Activated CD4-positive, alpha-beta T cell treated with anti-CD3 and anti-CD28 coated beads for 24 hours (primary cell): ENCODE data around the gene VPS26C.

Experiments used
- DNase-seq, 2 donors: peaks; one replicate each; pipeline ENCODE4 v3.0.0-alpha.2; 2020; ENCODE audit warnings: low read depth in 2 of 2

The VPS26C gene

GRCh38 chr21:37202221-37203110, 64.7 kb downstream of the VPS26C start:
- DNase-seq = no peak

- DNase-seq = no peak
These were observed 66.3 kb downstream of the VPS26C start for GRCh38 chr21:37200641-37201480.

DNA sequence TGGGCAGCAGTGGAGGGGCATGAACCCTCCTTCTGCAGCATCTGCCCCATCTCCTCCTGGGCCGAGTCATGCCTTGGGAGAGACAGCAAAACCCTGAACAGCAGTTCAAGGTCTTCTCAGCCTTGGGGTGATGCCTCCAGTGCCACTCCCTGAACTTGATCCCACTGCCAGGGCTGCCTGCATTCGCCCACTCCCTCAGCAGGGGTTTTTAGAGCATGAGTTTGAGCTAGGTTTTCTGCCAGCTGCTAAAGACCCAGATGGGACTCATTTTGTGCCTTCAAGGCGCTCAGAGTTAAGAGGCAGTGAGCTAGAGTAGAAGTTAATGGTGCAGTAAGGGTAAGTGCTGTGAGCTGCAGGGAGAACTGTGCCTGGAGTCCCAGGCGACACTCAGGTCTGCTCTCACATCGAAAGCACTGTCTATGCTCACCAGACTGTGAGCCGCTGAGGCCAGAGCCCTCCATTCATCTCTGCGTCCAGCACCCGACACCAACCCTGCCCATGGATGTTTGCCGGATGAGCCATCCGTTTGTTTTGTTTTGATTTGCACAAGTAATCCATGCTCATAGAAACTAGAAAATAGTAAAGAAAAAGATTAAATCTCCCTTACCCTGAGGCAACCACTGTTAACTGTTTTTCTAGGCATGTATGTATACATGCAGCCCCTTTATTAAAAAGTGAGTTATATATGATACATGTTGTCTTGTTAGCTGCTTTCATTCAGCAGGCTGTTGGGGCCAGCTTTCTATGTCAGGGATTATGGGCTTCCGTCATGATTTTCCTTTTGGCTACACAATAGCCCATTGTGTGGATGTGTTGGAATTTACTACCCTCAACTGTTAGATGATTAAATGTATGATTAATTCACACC, 67.8 kb downstream of the VPS26C start:
- DNase-seq = no peak

DNA sequence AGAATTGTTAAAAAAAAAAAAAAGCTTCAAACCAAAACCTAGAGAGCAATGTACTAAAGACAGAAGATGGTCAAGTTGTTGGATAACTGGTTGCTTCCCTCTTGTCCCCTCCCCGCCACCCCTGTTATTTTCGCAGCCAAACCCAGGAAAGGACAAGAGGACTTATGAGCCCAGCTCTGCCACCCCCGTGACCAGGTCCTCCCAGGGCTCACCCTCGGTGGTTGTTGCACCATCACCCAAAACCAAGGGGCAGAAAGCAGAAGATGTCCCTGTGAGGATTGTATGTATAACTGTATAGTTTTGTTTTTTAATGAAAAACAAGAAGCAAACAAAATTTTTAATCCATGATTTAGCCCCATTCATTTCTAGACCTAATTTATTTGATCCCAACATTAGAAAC, 69.4 kb downstream of the VPS26C start:
- DNase-seq = no peak

DNA sequence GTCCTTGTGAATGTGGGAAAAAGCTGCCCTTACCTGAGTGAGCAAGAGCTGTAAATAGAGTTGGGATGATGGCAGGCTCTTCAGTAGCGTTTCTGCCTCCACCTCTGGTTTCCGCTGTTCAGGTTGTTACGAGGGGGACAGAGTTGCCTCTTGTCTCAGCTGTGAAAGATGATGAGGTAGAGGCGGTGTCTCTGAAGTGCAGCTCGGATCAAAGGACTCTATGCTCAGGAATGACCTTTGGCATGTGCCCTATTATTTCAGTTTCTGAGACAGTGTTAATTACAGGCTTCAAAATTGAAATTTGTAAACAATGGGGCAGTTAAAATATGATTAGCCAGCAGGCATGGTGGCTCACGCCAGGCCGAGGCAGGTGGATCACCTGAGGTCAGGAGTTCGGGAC, 70.3 kb downstream of the VPS26C start:
- no peak for DNase-seq

DNA sequence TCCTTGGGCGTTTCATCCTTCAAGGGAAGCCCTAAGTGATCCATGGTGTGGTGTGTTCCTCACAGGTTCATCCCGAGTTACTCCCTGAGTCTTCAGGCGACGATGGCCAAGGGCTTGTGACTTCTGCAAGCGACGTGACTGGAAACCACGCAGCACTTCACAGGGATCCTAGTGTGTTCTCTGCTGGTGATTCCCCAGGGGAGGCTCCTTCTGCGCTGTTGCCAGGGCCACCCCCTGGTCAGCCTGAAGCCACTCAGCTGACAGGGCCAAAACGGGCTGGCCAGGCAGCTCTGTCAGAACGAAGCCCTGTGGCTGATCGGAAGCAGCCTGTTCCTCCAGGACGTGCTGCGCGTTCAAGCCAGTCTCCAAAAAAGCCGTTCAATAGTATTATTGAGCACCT, 71.5 kb downstream of the VPS26C start:
- DNase-seq = no peak

GRCh38 chr21:37195059-37195458, 72.1 kb downstream of the VPS26C start:
- DNase-seq = no peak

- DNase-seq = no peak
These were observed 73.5 kb downstream of the VPS26C start for GRCh38 chr21:37193676-37194075.

DNA sequence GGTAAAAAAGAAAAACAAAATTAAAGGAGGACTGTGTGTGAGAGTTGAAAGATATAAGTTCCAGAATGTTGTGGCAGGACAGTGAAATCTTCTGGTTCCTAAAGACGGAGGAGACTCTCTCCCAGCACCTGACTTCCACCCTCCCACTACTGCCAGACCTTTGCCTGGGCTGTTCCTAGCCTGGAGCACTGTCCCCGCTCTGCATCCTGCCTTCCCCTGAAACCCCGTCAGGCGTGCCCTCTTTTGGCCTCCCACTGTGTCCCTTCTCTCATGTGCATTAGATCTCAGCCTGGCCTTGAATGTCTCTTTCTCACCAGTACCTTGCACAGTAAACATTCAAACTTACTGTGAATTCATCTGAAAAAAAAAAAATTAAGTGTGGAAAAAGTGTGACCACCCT, 74.1 kb downstream of the VPS26C start:
- no peak for DNase-seq

DNA sequence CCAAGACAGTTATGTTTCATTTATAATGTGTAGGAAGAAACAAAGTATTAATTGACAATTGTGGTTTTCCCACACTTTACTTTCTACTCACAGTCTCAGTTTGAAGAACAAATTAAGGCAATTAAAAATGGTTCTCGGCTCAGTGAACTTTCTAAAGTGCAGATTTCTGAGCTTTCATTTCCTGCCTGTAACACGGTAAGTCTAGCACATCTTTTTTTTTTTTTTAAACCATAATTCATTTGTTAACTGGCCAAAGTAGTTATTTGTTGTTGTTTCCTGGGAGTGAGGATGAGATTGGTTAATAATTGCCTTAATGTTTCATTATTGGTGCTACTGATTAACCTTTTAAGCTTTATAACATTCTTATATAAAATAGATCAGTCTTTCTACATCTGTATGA, 75.1 kb downstream of the VPS26C start:
- DNase-seq = no peak

GRCh38 chr21:37188825-37189224, 78.3 kb downstream of the VPS26C start:
- DNase-seq = no peak

GRCh38 chr21:37186983-37187382, 80.2 kb downstream of the VPS26C start:
- DNase-seq = no peak

GRCh38 chr21:37184784-37185593, 82.1 kb downstream of the VPS26C start:
- DNase-seq = no peak

GRCh38 chr21:37183749-37184148, 83.4 kb downstream of the VPS26C start:
- no peak for DNase-seq

DNA sequence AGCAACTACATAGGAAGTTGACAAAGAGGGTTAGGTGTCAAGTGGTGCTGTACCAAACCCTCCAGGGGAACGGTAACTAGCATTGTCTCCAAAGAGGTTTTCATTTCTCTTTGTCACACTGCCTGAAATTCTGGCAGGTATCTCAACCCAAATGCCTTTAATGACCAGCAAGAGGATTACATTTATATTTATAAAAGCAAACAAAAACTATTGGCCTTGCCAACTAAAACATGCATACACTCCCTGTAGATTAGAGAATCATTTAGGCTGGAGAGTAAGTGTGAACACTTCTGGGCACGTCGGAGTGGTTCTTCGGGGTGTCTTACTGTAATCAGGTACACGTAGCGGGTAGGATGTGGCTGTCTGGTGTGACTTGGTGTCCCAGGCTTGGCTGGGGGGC, 84.9 kb downstream of the VPS26C start:
- no peak for DNase-seq

GRCh38 chr21:37181059-37181458, 86.1 kb downstream of the VPS26C start:
- no peak for DNase-seq

DNA sequence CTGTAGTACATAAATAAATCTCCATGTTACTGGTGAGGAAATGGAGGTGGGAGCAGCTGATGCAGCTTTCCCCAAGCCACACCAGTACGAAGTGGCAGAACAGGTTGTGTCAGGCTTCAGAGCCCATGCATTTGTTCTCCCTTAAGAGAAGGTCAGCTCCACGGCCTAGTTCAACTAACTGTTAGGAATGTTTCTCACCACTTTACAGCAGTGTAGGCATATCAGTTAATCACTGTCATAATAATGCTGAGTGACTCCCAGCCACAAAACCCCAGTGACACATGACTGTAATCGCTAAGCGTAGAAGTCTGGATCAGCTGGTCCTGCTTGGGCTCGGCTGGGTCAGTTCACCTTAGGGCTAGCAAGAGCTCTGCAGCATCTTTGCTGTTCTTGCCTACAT, 90.4 kb downstream of the VPS26C start:
- DNase-seq = no peak
